Measurements from ENCODE around the gene SOX15.

SOX15 gene

GRCh38 chr17:7634384-7634783, 44.5 kb upstream of the SOX15 start:
- TF ChIP-seq BACH2 (CRISPR knock-in tag; IDR thresholded peaks at IDR 0.05; ENCODE audit: borderline replicate concordance) = no peak
- TF ChIP-seq ZFP3 (CRISPR knock-in tag; IDR thresholded peaks at IDR 0.05) = no peak
- TF ChIP-seq, protein P1, sequence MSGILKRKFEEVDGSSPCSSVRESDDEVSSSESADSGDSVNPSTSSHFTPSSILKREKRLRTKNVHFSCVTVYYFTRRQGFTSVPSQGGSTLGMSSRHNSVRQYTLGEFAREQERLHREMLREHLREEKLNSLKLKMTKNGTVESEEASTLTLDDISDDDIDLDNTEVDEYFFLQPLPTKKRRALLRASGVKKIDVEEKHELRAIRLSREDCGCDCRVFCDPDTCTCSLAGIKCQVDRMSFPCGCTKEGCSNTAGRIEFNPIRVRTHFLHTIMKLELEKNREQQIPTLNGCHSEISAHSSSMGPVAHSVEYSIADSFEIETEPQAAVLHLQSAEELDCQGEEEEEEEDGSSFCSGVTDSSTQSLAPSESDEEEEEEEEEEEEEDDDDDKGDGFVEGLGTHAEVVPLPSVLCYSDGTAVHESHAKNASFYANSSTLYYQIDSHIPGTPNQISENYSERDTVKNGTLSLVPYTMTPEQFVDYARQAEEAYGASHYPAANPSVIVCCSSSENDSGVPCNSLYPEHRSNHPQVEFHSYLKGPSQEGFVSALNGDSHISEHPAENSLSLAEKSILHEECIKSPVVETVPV (CRISPR knock-in tag; IDR thresholded peaks at IDR 0.05) = no peak
- TF ChIP-seq, protein P2, sequence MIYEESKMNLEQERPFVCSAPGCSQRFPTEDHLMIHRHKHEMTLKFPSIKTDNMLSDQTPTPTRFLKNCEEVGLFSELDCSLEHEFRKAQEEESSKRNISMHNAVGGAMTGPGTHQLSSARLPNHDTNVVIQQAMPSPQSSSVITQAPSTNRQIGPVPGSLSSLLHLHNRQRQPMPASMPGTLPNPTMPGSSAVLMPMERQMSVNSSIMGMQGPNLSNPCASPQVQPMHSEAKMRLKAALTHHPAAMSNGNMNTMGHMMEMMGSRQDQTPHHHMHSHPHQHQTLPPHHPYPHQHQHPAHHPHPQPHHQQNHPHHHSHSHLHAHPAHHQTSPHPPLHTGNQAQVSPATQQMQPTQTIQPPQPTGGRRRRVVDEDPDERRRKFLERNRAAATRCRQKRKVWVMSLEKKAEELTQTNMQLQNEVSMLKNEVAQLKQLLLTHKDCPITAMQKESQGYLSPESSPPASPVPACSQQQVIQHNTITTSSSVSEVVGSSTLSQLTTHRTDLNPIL (CRISPR knock-in tag; IDR thresholded peaks at IDR 0.05; ENCODE audit: low read depth) = no peak
- no peak for TF ChIP-seq TCF4 (CRISPR knock-in tag; IDR thresholded peaks at IDR 0.05; ENCODE audit: borderline replicate concordance)
- no peak for TF ChIP-seq ZNF8 (CRISPR knock-in tag; IDR thresholded peaks at IDR 0.05)
- TF ChIP-seq SNAI2 (CRISPR knock-in tag; IDR thresholded peaks at IDR 0.05) = no peak
- TF ChIP-seq PATZ1 (CRISPR knock-in tag; IDR thresholded peaks at IDR 0.05; ENCODE audit: borderline replicate concordance) = no peak
- ATAC-seq = peak; percentile 91

DNA sequence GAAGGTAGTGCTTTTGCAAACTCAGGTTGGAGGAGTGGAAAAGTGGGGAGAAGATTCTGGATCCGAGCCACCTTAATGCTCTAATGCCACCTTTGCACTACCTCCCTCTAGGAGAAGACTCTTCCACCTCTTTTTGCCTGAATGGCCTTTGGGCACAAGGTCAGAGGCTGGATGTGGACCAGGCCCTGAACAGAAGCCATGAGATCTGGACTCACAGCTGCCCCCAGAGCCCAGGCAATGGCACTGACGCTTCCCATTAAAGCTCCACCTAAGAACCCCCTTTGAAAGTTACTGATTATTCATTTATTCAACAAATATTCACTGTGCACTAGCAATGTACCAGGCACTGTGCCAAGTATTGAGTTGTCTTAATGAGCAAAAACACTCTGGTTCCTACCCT, 43.2 kb upstream of the SOX15 start:
- no peak for ATAC-seq
- TF ChIP-seq, protein P3, sequence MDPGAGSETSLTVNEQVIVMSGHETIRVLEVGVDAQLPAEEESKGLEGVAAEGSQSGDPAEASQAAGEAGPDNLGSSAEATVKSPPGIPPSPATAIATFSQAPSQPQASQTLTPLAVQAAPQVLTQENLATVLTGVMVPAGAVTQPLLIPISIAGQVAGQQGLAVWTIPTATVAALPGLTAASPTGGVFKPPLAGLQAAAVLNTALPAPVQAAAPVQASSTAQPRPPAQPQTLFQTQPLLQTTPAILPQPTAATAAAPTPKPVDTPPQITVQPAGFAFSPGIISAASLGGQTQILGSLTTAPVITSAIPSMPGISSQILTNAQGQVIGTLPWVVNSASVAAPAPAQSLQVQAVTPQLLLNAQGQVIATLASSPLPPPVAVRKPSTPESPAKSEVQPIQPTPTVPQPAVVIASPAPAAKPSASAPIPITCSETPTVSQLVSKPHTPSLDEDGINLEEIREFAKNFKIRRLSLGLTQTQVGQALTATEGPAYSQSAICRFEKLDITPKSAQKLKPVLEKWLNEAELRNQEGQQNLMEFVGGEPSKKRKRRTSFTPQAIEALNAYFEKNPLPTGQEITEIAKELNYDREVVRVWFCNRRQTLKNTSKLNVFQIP (CRISPR knock-in tag; IDR thresholded peaks at IDR 0.05; ENCODE audit: borderline replicate concordance, low read depth) = no peak
- TF ChIP-seq ISL1 (CRISPR knock-in tag; IDR thresholded peaks at IDR 0.05) (no peak), GLIS3 (CRISPR knock-in tag; IDR thresholded peaks at IDR 0.05) (no peak), RARB (CRISPR knock-in tag; IDR thresholded peaks at IDR 0.05) (no peak)
- TF ChIP-seq, protein P1 (CRISPR knock-in tag; IDR thresholded peaks at IDR 0.05) = no peak
- TF ChIP-seq, protein P2 (CRISPR knock-in tag; IDR thresholded peaks at IDR 0.05; ENCODE audit: low read depth) = no peak

DNA sequence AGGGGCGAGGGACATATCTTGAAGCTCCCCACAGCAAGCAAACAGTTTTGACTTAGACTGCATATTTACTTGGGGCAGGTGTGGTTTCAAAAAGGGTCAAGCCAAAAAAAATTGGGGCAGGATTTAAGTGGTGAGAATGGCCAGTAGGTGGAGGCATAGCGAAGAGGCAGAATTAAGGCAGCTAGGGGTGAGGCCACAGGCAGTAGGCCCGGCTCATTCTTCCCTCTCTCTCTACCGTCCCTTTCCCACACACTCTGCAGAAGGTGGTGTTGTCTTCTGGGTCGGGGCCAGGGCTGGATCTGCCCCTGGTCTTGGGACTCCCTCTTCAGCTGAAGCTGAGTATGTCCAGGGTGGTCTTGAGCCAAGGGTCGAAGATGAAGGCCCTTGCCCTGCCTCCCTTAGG, 42.6 kb upstream of the SOX15 start:
- TF ChIP-seq TCF4 (CRISPR knock-in tag; IDR thresholded peaks at IDR 0.05; ENCODE audit: borderline replicate concordance) (no peak), ZNF8 (CRISPR knock-in tag; IDR thresholded peaks at IDR 0.05) (no peak), CSDC2 (CRISPR knock-in tag; IDR thresholded peaks at IDR 0.05) (no peak), OSR1 (CRISPR knock-in tag; IDR thresholded peaks at IDR 0.05) (no peak), BACH2 (CRISPR knock-in tag; IDR thresholded peaks at IDR 0.05; ENCODE audit: borderline replicate concordance) (no peak), TOX (CRISPR knock-in tag; IDR thresholded peaks at IDR 0.05; ENCODE audit: borderline replicate concordance) (no peak), ARNTL (CRISPR knock-in tag; IDR thresholded peaks at IDR 0.05; ENCODE audit: borderline replicate concordance, low read depth) (no peak), RARB (CRISPR knock-in tag; IDR thresholded peaks at IDR 0.05) (no peak), ZNF70 (CRISPR knock-in tag; IDR thresholded peaks at IDR 0.05) (no peak)
- TF ChIP-seq, protein P4, sequence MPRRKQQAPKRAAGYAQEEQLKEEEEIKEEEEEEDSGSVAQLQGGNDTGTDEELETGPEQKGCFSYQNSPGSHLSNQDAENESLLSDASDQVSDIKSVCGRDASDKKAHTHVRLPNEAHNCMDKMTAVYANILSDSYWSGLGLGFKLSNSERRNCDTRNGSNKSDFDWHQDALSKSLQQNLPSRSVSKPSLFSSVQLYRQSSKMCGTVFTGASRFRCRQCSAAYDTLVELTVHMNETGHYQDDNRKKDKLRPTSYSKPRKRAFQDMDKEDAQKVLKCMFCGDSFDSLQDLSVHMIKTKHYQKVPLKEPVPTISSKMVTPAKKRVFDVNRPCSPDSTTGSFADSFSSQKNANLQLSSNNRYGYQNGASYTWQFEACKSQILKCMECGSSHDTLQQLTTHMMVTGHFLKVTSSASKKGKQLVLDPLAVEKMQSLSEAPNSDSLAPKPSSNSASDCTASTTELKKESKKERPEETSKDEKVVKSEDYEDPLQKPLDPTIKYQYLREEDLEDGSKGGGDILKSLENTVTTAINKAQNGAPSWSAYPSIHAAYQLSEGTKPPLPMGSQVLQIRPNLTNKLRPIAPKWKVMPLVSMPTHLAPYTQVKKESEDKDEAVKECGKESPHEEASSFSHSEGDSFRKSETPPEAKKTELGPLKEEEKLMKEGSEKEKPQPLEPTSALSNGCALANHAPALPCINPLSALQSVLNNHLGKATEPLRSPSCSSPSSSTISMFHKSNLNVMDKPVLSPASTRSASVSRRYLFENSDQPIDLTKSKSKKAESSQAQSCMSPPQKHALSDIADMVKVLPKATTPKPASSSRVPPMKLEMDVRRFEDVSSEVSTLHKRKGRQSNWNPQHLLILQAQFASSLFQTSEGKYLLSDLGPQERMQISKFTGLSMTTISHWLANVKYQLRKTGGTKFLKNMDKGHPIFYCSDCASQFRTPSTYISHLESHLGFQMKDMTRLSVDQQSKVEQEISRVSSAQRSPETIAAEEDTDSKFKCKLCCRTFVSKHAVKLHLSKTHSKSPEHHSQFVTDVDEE (CRISPR knock-in tag; IDR thresholded peaks at IDR 0.05) = no peak
- TF ChIP-seq, protein P2 (CRISPR knock-in tag; IDR thresholded peaks at IDR 0.05; ENCODE audit: low read depth) = no peak
- TF ChIP-seq, protein P3 (CRISPR knock-in tag; IDR thresholded peaks at IDR 0.05; ENCODE audit: borderline replicate concordance, low read depth) = no peak
- ATAC-seq = peak; percentile 43
